ENCODE results near the gene MVB12B. TPM values are rescaled to one million over a fixed set of nuclear protein-coding genes. Genes with fewer than 3 reads are reported as not detected.

MVB12B gene
- total RNA-seq, 1 experiment from 2014 or later: 5.8 TPM

DNA sequence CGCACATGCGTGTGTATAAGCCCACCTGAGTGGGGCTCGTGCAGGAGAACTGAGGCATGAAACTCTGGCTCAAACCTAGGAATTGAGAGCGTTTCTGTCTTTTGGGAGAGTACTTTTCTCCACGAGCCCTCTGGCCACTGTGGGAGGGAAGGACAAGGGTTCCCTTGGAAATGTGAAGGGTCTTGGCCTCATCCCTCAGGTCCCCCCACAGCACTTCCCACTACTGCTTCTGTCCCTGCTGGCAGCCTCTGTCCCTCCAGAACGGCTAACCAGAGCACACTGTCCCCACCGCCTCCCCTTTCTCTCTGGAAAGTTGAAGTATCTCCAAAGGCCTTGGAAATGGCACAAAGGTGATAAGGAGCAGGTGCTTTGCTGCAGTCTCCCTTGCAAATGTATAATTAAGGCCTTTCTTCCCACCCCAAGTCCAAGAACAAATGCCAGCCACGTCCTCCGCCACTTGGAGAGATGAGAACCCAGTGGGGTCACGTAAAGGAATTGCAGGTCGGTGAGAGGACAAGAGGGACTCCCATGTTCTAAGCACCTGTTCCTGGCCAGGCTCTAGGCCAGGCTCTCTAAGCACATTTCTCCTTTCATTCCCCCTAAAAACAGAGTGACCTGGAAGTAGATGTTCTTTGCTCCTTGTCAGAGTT is 179.2 kb downstream of the MVB12B start:
- Histone ChIP-seq H3K18ac (ENCODE audit: insufficient read length, low read depth, low read length) (no peak overlapping the region), H2BK15ac (ENCODE audit: low read depth, low read length) (no peak overlapping the region), H3K56ac (ENCODE audit: insufficient read length, low read depth, low read length) (no peak overlapping the region), H4K91ac (ENCODE audit: insufficient read length, low read depth, low read length) (no peak overlapping the region), H2BK5ac (ENCODE audit: insufficient read length, low read length) (no peak overlapping the region), H3K4me2 (ENCODE audit: insufficient read depth, insufficient read length, low read length) (no peak overlapping the region), H3K4me1 (ENCODE audit: insufficient read depth, low read length) (no peaks in the 10 kb centered on the region), H2AFZ (ENCODE audit: low read length) (no peak overlapping the region), H3K27ac (ENCODE audit: insufficient read length, low read depth, low read length) (no peak overlapping the region), H2BK12ac (ENCODE audit: insufficient read length, low read depth, low read length) (no peak overlapping the region), H4K8ac (replicated peaks; ENCODE audit: insufficient read length, low read depth, low read length) (no peak overlapping the region), H3K9ac (ENCODE audit: extremely low read depth, insufficient read length, low read length) (no peak overlapping the region), H4K20me1 (ENCODE audit: control insufficient read depth, insufficient read depth, insufficient read length) (no peaks in the 10 kb centered on the region), H3K4ac (ENCODE audit: low read depth, low read length) (no peak overlapping the region), H2BK20ac (ENCODE audit: low read depth, low read length, poor library complexity, severe bottlenecking) (no peak overlapping the region), H3K79me1 (ENCODE audit: insufficient read depth, low read depth, low read length, poor library complexity, severe bottlenecking) (no peaks in the 10 kb centered on the region), H2BK120ac (ENCODE audit: low read depth, low read length, poor library complexity, severe bottlenecking) (no peak overlapping the region), H3K23me2 (ENCODE audit: insufficient read length, low read depth, low read length, poor library complexity, severe bottlenecking) (peaks cover under 1% of the 10 kb centered on the region), H3K14ac (ENCODE audit: insufficient read depth, low read length) (no peak overlapping the region), H2AK5ac (ENCODE audit: insufficient read length, low read length) (no peak overlapping the region), H3K79me2 (ENCODE audit: insufficient read depth, low read length) (no peaks in the 10 kb centered on the region), H3T11ph (ENCODE audit: low read length) (no peak overlapping the region), H3K27me3 (ENCODE audit: insufficient read depth, low read length) (no peaks in the 10 kb centered on the region), H4K5ac (ENCODE audit: insufficient read length, low read depth, low read length) (no peak overlapping the region), H3K9me3 (ENCODE audit: control insufficient read depth, low read depth, low read length) (no peaks in the 10 kb centered on the region), H3K23ac (ENCODE audit: insufficient read length, low read depth, low read length) (no peak overlapping the region)
- Mint-ChIP-seq H3K36me3 (ENCODE audit: insufficient read depth in 1 of 3, low read depth in 3 of 3) (no peaks in the 10 kb centered on the region), H3K4me3 (no peak overlapping the region), H3K4me1 (peaks cover 3 to 13% of the 10 kb centered on the region in 2 experiments), H3K27me3 (ENCODE audit: low read depth) (peaks cover 12% of the 10 kb centered on the region), H3K27ac (no peak overlapping the region), H3K9me3 (no peaks in the 10 kb centered on the region)
- DNase-seq: no peak
- TF ChIP-seq, protein P1, sequence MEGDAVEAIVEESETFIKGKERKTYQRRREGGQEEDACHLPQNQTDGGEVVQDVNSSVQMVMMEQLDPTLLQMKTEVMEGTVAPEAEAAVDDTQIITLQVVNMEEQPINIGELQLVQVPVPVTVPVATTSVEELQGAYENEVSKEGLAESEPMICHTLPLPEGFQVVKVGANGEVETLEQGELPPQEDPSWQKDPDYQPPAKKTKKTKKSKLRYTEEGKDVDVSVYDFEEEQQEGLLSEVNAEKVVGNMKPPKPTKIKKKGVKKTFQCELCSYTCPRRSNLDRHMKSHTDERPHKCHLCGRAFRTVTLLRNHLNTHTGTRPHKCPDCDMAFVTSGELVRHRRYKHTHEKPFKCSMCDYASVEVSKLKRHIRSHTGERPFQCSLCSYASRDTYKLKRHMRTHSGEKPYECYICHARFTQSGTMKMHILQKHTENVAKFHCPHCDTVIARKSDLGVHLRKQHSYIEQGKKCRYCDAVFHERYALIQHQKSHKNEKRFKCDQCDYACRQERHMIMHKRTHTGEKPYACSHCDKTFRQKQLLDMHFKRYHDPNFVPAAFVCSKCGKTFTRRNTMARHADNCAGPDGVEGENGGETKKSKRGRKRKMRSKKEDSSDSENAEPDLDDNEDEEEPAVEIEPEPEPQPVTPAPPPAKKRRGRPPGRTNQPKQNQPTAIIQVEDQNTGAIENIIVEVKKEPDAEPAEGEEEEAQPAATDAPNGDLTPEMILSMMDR (conservative IDR thresholded peaks at IDR 0.05): no peak
- no CpG with 5 or more reads among the region's 11 CpGs for WGBS (ENCODE audit: extremely low coverage, insufficient read length, low lambda C conversion rate)
